Erythroblast (primary cell): Measurements from ENCODE around the gene TNFRSF18.

Experiments used
- GATA1 ChIP-seq: IDR thresholded peaks from 2 replicates; pipeline ENCODE4 v1.6.1; 2011; ENCODE audit warnings: low read depth, mild to moderate bottlenecking, control low read depth, low read length, moderate library complexity
- POLR2A ChIP-seq: IDR thresholded peaks from 2 replicates; pipeline ENCODE4 v1.6.1; 2011; ENCODE audit warnings: mild to moderate bottlenecking, low read length

GRCh38 chr1:1242461-1243265 lies 36.3 kb upstream of the TNFRSF18 start:
- TF ChIP-seq POLR2A (no peak), GATA1 (no peak)
